PC-3 (cell line): Measurements from ENCODE around the gene ACOXL. TPM values are rescaled to one million over a fixed set of nuclear protein-coding genes. Genes with fewer than 3 reads are reported as not detected.

Experiments
- ATAC-seq: fragments of 200-7000 bp; cut with Tn5 transposase; 2 replicates; pipeline ENCODE4 v1.9.1; 2020; ENCODE audit warnings: mild to moderate bottlenecking, moderate library complexity
- BruUV-seq: library from RNA; stranded (reverse); fragments of 400-500 nt; replicated peaks from 2 replicates; lab custom pipeline; 2021; lab: Mats Ljungman, UMichigan
- CTCF ChIA-PET: fragments of 300-600 bp; sonication (Branson Sonifier 250); formaldehyde crosslinking; loops from one replicate; lab custom pipeline; 2022; ENCODE audit warnings: antibody characterized with exemption; lab: Charles Lee
- POLR2A ChIA-PET: fragments of 300-600 bp; sonication (Branson Sonifier 250); formaldehyde crosslinking; loops from one replicate; lab custom pipeline; 2022; ENCODE audit warnings: antibody characterized with exemption; ENCODE audit not compliant: unreplicated experiment; lab: Charles Lee
- DNase-seq: peaks from one replicate; pipeline ENCODE4 v3.0.0-alpha.2; 2015
- H2AFZ ChIP-seq: fragments of 300-600 bp; sonication (generic); 2 replicates; pipeline ENCODE4 v1.6.0; 2016; ENCODE audit warnings: antibody characterized with exemption, low read length
- H3F3A ChIP-seq: fragments of 300-600 bp; sonication (generic); one replicate; pipeline ENCODE4 v1.6.0; 2017; ENCODE audit warnings: antibody characterized with exemption, low read length, control low read depth, mild to moderate bottlenecking; ENCODE audit not compliant: unreplicated experiment
- H3K27ac ChIP-seq: fragments of 300-600 bp; sonication (generic); 2 replicates; pipeline ENCODE4 v1.5.1; 2016; ENCODE audit warnings: mild to moderate bottlenecking, low read length
- H3K27me3 ChIP-seq: fragments of 300-600 bp; sonication (generic); 2 replicates; pipeline ENCODE4 v1.6.1; 2016; ENCODE audit warnings: low read length, mixed read lengths
- H3K36me3 ChIP-seq: fragments of 300-600 bp; sonication (generic); 2 replicates; pipeline ENCODE4 v1.6.1; 2016; ENCODE audit warnings: low read depth, mixed run types, low read length, mixed read lengths
- H3K4me1 ChIP-seq: fragments of 300-600 bp; sonication (generic); 2 replicates; pipeline ENCODE4 v1.5.1; 2016; ENCODE audit warnings: low read length; ENCODE audit not compliant: insufficient read depth
- H3K4me2 ChIP-seq: fragments of 300-600 bp; sonication (generic); 2 replicates; pipeline ENCODE4 v1.6.0; 2016; ENCODE audit warnings: low read length
- H3K4me3 ChIP-seq: fragments of 300-600 bp; sonication (generic); 2 replicates; pipeline ENCODE4 v1.5.1; 2016; ENCODE audit warnings: mild to moderate bottlenecking, low read length, mixed read lengths
- H3K79me2 ChIP-seq: fragments of 300-600 bp; sonication (generic); 2 replicates; pipeline ENCODE4 v1.6.1; 2017; ENCODE audit warnings: low read length, mixed read lengths
- H3K9ac ChIP-seq: fragments of 300-600 bp; sonication (generic); 2 replicates; pipeline ENCODE4 v1.6.0; 2016; ENCODE audit warnings: mild to moderate bottlenecking, low read length
- H3K9me2 ChIP-seq: fragments of 300-600 bp; sonication (generic); replicated peaks from 2 replicates; pipeline ENCODE4 v1.6.1; 2016; ENCODE audit warnings: mixed run types, low read length, mixed read lengths
- H3K9me3 ChIP-seq: fragments of 300-600 bp; sonication (generic); 2 replicates; pipeline ENCODE4 v1.6.1; 2016; ENCODE audit warnings: low read length, mixed read lengths
- H4K20me1 ChIP-seq: fragments of 300-600 bp; sonication (generic); 2 replicates; pipeline ENCODE4 v1.6.1; 2016; ENCODE audit warnings: low read length, mixed read lengths
- CTCF ChIP-seq: fragments of 300-600 bp; sonication (generic); conservative IDR thresholded peaks from 2 replicates; pipeline ENCODE4 v1.5.1; 2017; ENCODE audit warnings: antibody characterized with exemption, low read depth, mild to moderate bottlenecking, low read length
- EZH2 ChIP-seq: fragments of 300-600 bp; sonication (generic); IDR thresholded peaks from one replicate; pipeline ENCODE4 v1.6.1; 2017; ENCODE audit warnings: antibody characterized with exemption, mild to moderate bottlenecking, low read length; ENCODE audit not compliant: unreplicated experiment
- EZH2phosphoT487 ChIP-seq: fragments of 300-600 bp; sonication (generic); IDR thresholded peaks from 2 replicates; pipeline ENCODE4 v1.6.1; 2018; ENCODE audit warnings: mild to moderate bottlenecking, antibody characterized with exemption, low read length, borderline replicate concordance
- intact Hi-C: fragments of 100-400 bp; cut with micrococcal nuclease; formaldehyde crosslinking; loops from 2 replicates; pipeline ENCODE4 v1.9.0; 2023
- total RNA-seq: library from RNA; depleted of rRNA; stranded (reverse); fragments of >200 nt; gene quantifications from 2 replicates; pipeline ENCODE4 v1.2.3, GENCODE V29; 2014

ACOXL gene
- total RNA-seq, 1 experiment from 2014 or later = 16.3 TPM

GRCh38 chr2:111145103-111145760 is 412.9 kb downstream of the ACOXL start:
- no TSS peak for BruUV-seq
- no peaks in the 10 kb centered on the region for H3K27me3 ChIP-seq
- H3K36me3 ChIP-seq = peaks cover 15% of the 10 kb centered on the region
- TF ChIP-seq EZH2phosphoT487 = no peak
- TF ChIP-seq EZH2 = no peak
- TF ChIP-seq CTCF = no peak
- no peak overlapping the region for H3K27ac ChIP-seq
- no peak overlapping the region for H2AFZ ChIP-seq
- no peak overlapping the region for H3K4me2 ChIP-seq
- intact Hi-C loops = no loop called here
- H3K9me2 ChIP-seq = no peaks in the 10 kb centered on the region
- CTCF ChIA-PET = no interaction called here
- H3K4me3 ChIP-seq = no peak overlapping the region
- ATAC-seq (no peak), DNase-seq (no peak)
- H4K20me1 ChIP-seq = no peaks in the 10 kb centered on the region
- peaks cover 56% of the 10 kb centered on the region for H3K79me2 ChIP-seq
- no peaks in the 10 kb centered on the region for H3K9me3 ChIP-seq
- peaks cover 11% of the 10 kb centered on the region for H3K4me1 ChIP-seq
- H3K9ac ChIP-seq = no peak overlapping the region
- POLR2A ChIA-PET = interaction anchor here (0.7 kb wide), 1 partner anchor 40 kb away, joined by 5 read pairs; no protein-coding TSS in a partner anchor
- no peaks in the 10 kb centered on the region for H3F3A ChIP-seq

DNA sequence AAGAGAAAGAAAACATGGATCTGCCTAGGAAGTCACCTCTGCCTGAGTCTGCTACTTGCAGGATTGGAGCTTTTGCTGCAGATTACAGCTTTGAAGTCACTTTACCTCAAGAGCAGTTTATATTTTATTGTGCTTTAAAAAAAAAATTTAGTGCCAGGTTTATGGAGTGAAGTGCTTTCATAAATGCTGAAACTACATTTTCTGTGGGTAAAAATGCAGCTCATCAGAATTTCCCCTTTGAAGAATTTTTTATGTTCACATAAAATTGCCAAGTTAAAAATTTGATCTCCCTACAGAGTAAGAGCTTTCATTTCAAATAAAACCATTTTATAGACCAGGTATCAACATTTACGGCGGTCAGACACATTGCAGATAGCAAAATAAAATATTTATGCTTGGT is 413.6 kb downstream of the ACOXL start:
- Histone ChIP-seq H3K79me2 (peaks cover 49% of the 10 kb centered on the region), H3K9ac (no peak overlapping the region), H3F3A (no peaks in the 10 kb centered on the region), H3K27me3 (no peaks in the 10 kb centered on the region), H4K20me1 (no peaks in the 10 kb centered on the region), H3K9me3 (no peaks in the 10 kb centered on the region), H3K4me2 (no peak overlapping the region), H3K4me3 (no peak overlapping the region), H3K9me2 (no peaks in the 10 kb centered on the region), H3K4me1 (peaks cover 4% of the 10 kb centered on the region; the same call in 1 of the 2 replicates), H3K36me3 (peaks cover 8% of the 10 kb centered on the region), H3K27ac (no peak overlapping the region), H2AFZ (no peak overlapping the region)
- intact Hi-C loops = no loop called here
- POLR2A ChIA-PET = interaction anchor here (0.6 to 0.7 kb wide), 2 partner anchors 39 to 563 kb away, joined by 3 to 5 read pairs; no protein-coding TSS in a partner anchor
- no TSS peak for BruUV-seq
- DNase-seq (no peak), ATAC-seq (no peak)
- CTCF ChIA-PET = no interaction called here
- TF ChIP-seq CTCF = no peak
- TF ChIP-seq EZH2 = no peak
- TF ChIP-seq EZH2phosphoT487 = no peak

DNA sequence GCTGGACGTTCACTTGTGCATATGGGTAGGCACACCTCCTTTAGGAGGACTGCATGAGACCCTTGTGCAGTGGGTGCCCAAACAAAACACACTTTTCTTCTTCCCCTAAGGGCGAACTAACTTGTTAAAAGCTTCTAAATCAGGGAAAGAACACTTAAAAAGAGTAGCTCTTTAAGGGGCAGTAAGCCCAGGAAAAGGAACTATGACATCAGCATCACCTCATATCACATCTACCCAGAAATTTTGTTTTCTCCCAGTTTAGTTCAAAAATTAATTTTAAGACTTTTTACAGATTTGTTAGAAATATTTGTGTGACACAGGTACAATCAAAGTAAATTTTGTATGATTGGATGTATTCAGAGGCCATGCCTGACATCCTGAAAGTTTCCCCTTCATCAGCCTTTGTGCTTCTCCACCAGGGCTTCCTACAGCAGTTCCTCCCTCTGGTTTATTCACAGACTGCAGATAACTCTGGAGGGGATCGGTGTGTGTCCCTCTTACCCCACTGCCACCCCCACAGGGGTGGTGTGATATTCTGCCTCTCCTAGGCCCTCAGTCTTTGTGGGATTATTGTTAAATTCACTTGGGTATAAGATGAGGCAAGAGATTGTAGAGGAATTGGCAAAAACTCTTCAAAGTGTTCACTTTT is 416.0 kb downstream of the ACOXL start:
- H3K27ac ChIP-seq = no peak overlapping the region
- no peak overlapping the region for H3K4me3 ChIP-seq
- POLR2A ChIA-PET = no interaction called here
- no peak overlapping the region for H2AFZ ChIP-seq
- CTCF ChIA-PET = no interaction called here
- peaks cover 32% of the 10 kb centered on the region for H3K79me2 ChIP-seq
- no TSS peak for BruUV-seq
- H3K4me2 ChIP-seq = no peak overlapping the region
- H3F3A ChIP-seq = no peaks in the 10 kb centered on the region
- H4K20me1 ChIP-seq = no peaks in the 10 kb centered on the region
- ATAC-seq (no peak), DNase-seq (no peak)
- H3K36me3 ChIP-seq = peaks cover 19% of the 10 kb centered on the region; the same call in 1 of the 2 replicates
- intact Hi-C loops = no loop called here
- no peaks in the 10 kb centered on the region for H3K27me3 ChIP-seq
- TF ChIP-seq EZH2 = no peak
- TF ChIP-seq EZH2phosphoT487 = no peak
- TF ChIP-seq CTCF = no peak
- H3K9ac ChIP-seq = no peak overlapping the region
- H3K9me2 ChIP-seq = no peaks in the 10 kb centered on the region
- H3K9me3 ChIP-seq = no peaks in the 10 kb centered on the region
- H3K4me1 ChIP-seq = no peaks in the 10 kb centered on the region
